Fibroblast of pulmonary artery (primary cell): ENCODE results near the gene ZSCAN10.

Experiments
- DNase-seq: peaks from one replicate; pipeline ENCODE4 v3.0.0-alpha.2; 2010; ENCODE audit warnings: low read depth
- H3K4me3 ChIP-seq: replicated peaks from 2 replicates; pipeline ENCODE4 v1.5.1; 2011; ENCODE audit warnings: low read depth, mild to moderate bottlenecking, control low read depth, low read length, moderate library complexity
- TF ChIP-seq, protein P1 (sequence below): IDR thresholded peaks from 2 replicates; pipeline ENCODE4 v1.5.1; 2011; ENCODE audit warnings: mild to moderate bottlenecking, control low read depth, low read length, inconsistent platforms; ENCODE audit errors: missing control alignments

Gene ZSCAN10

DNA sequence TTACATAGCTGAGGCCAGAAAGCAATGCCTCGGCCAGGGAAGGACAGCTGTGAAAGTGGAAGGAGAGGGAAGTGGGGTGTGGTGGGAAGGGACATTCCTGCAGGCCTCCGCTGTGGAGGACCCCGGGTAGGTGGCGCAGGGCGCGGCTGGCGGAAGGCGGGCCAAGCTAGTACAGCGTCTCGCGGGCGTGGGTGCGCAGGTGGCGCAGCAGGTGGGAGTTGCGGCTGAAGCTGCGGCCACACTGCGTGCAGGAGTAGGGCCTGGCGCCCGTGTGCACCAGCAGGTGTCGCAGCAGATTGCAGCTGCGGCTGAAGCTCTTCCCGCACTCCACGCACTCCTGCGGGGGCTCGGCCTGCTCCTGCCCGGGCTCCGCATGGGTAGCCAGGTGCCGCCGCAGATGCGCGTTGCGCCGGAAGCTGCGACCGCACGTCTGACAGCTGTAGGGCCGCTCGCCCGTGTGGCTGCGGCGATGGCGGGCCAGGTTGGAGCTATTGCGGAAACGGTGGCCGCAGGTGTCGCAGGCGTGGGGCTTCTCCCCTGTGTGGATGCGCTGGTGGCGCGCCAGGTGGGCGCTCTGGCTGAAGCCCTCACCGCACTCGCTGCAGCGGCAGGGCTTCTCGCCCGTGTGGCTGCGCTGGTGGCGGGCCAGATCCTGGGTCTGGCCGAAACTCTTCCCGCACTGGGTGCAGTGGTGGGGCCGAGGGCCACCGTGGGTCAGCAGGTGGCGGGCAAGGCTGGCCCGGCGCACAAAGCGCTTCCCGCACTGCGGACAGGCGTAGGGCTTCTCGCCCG, 10.0 kb downstream of the ZSCAN10 start:
- no peak for DNase-seq
- TF ChIP-seq, protein P1, sequence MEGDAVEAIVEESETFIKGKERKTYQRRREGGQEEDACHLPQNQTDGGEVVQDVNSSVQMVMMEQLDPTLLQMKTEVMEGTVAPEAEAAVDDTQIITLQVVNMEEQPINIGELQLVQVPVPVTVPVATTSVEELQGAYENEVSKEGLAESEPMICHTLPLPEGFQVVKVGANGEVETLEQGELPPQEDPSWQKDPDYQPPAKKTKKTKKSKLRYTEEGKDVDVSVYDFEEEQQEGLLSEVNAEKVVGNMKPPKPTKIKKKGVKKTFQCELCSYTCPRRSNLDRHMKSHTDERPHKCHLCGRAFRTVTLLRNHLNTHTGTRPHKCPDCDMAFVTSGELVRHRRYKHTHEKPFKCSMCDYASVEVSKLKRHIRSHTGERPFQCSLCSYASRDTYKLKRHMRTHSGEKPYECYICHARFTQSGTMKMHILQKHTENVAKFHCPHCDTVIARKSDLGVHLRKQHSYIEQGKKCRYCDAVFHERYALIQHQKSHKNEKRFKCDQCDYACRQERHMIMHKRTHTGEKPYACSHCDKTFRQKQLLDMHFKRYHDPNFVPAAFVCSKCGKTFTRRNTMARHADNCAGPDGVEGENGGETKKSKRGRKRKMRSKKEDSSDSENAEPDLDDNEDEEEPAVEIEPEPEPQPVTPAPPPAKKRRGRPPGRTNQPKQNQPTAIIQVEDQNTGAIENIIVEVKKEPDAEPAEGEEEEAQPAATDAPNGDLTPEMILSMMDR, result no peak
- no peak overlapping the region for H3K4me3 ChIP-seq

DNA sequence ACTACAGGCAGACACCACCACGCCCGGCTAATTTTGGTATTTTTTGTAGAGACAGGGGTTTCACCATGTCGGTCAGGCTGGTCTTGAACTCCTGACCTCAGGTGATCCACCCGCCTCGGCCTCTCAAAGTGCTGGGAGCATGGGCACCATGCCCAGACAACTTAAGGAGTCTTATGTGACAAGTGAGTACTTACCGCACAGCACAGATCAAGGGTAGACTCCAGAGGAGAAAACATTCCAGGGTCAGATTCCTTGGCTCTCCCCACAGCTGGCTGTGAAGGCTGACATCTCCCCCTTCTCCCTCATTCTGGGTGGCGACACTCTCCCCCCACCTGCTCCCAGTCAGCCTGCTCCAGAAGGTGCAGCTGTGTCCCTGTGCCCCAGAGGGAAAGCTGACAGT, 10.6 kb downstream of the ZSCAN10 start:
- TF ChIP-seq, protein P1, result no peak
- H3K4me3 ChIP-seq, result no peak overlapping the region
- no peak for DNase-seq

DNA sequence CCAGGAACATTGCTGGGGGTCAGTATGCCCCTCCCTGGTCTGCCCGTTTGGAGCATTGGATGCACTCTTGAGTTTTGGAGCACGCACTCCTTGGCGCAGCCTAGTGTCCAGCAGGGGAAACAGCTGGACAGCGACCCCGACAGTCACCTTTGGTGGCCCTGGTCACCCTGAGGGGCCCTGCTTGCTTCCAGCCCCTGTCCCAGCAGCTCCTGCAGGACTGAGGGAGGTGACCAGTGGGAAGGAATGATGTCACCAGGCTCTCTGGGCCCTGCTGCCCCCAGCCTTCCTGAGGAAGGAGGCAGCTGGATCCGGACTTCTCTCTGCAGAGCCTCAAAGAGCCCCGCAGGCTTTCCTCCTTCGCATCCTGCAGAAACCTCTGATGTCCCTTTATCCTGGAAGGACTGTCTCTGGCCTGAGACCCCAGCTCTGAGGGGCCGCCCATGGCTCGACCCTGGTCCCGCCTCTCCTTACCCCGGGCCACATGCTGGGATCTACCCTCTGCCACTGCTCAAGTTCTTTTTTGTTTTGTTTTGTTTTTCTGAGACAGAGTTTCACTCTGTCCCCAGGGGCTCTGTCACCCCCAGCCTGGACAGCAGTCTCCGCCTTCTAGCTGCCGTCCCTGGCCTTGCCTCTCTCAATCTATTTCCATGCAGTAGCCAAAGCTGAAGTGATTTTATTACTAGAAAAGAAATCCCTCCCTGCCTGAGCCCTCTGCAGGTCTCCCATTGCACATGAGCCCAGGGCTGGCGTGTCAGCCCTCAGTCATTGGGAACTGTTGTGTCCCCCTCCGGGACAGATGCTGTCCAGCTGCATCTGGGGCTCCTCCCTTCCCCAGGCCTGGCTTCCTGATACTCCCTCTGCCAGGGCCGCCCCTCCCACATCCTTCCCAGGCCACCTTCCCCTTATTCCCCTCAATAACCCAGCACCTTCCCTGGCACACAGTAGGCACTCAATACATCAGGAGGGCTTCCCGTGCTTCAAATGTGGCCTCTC, 11.6 kb downstream of the ZSCAN10 start:
- TF ChIP-seq, protein P1, result peak; percentile 37
- H3K4me3 ChIP-seq, result no peak overlapping the region
- DNase-seq, result peak; percentile 22

DNA sequence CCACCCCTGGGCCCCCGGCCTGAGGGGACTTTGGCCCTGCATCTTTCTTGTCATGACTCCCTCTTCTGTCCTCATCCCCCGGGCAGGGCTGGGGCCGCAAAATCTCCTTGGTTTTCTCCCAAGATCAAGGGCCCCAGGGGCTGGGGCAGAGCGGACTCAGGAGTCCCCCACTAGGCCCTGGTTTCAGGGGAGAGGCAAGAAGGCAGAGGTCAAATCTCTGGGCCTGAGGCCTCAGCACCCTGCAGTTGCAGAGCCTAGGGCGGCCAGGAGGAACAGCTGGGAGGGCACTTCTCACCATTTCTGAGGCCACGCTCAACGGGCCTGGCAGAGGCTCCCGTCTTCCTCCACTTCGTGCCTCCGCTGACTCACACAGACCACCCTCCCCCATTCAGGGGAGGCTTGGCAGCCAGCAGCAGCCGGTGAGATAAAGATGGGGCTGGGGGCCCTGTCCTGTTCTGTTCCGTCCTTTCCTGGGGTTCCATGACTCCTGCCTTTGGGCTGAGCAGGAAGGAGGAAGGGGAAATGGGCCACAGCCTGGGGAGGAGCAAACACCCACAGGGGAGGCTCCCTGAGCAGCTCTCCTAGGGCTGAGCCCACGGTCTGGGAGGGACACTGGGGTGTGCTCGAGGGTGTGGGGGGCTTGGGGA, 12.4 kb downstream of the ZSCAN10 start:
- TF ChIP-seq, protein P1, result no peak
- DNase-seq, result no peak
- H3K4me3 ChIP-seq, result no peak overlapping the region

DNA sequence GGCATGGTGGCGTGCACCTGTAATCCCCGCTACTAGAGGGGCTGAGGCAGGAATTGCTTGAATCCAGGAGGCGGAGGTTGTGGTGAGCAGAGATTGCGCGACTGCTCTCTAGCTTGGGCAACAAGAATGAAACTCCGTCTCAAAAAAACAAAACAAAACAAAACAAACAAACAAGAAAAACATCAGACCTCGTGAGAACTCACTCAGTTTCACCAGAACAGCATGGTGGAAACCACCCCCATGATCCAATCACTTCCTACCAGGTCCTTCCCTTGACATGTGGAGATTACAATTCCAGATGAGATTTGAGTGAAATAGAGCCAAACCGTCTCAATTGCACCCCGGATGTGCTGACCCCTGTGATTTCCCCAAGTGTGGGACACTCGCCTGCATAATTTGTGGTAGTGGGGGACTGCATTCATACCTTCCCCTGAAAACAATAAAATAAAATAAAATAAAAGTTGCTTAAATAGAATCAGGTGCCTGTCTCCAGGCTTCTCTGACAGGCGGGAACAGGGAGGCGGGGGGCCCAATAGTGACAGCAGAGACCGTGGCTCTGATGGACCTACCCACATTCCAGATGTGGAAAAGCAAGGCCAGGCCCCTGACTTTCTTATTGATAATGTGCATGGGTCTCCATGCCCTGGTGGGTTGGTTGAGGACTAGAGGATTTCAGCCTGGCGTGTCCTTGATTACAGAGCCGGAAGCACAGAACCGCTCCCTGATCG, 13.1 kb downstream of the ZSCAN10 start:
- no peak for DNase-seq
- H3K4me3 ChIP-seq, result no peak overlapping the region
- TF ChIP-seq, protein P1, result no peak

DNA sequence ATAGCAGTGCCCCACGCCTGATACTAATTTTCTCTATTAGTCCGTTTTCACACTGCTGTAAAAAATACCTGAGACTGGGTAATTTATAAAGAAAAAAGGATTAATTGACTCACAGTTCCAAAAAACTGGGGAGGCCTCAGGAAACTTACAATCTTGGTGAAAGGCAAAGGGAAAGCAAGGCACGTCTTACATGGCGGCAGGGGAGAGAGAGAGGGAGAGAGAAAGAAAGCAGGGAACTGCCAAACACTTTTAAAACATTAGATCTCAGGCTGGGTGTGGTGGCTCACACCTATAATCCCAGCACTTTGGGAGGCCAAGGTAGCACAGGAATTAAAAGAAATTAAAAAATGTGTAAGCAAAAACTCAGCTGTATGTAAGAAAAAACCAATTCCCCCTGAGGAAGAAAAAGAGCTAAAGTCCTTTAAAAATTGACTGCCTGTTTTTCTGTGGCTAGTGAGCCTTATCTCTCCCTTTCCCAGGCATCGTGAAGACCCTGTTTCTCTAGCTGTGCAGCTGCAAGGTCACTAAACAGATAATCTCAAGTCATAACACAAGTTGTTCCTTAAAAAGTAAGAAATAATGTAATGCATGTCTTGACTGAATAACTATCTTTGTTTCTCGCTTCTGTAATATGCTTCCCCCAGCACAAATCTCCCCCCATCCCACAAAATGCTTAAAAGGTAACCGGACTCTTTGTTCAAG, 14.0 kb downstream of the ZSCAN10 start:
- no peak for DNase-seq
- H3K4me3 ChIP-seq, result no peak overlapping the region
- TF ChIP-seq, protein P1, result no peak
